HEK293 (cell line): ENCODE results near the gene ICOS.

Source experiments
- CTCF ChIA-PET: fragments of 350-600 bp; formaldehyde crosslinking; extraction: SDS; loops from one replicate; lab custom pipeline; 2021; ENCODE audit warnings: antibody characterized with exemption; lab: Yijun Ruan, JAX
- POLR2A ChIA-PET: fragments of 300-600 bp; formaldehyde crosslinking; extraction: SDS; loops from one replicate; lab custom pipeline; 2020; ENCODE audit warnings: antibody characterized with exemption, inconsistent platforms; lab: Yijun Ruan, JAX
- H3K27ac ChIP-seq: fragments of 200-500 bp; sonication (Bioruptor generic); 2 replicates; pipeline ENCODE4 v1.5.1; 2014; ENCODE audit warnings: low read depth, low read length, control low read depth, inconsistent platforms; ENCODE audit errors: extremely low read depth
- H3K36me3 ChIP-seq, 2 experiments: fragments of 200-500 bp in 1 of 2; sonication (Bioruptor generic) in 1 of 2; 1 replicate in 1 of 2; 2 replicates in 1 of 2; pipeline ENCODE4 v1.5.1; 2014 to 2017; ENCODE audit warnings: inconsistent platforms in 2 of 2, low read length in 2 of 2; ENCODE audit not compliant: control insufficient read depth in 2 of 2, insufficient read depth in 1 of 2
- H3K4me1 ChIP-seq: fragments of 200-500 bp; sonication (Bioruptor generic); 2 replicates; pipeline ENCODE4 v1.5.1; 2014; ENCODE audit warnings: mild to moderate bottlenecking, low read length, inconsistent platforms; ENCODE audit not compliant: control insufficient read depth, insufficient read depth
- H3K4me3 ChIP-seq: 2 replicates; pipeline ENCODE4 v1.5.1; 2011; ENCODE audit warnings: low read depth, mild to moderate bottlenecking, control low read depth, low read length, moderate library complexity
- H3K9me3 ChIP-seq: fragments of 200-500 bp; sonication (Bioruptor generic); 2 replicates; pipeline ENCODE4 v1.5.1; 2014; ENCODE audit warnings: low read depth, low read length, inconsistent platforms; ENCODE audit not compliant: control insufficient read depth, insufficient read depth
- KLF8 ChIP-seq: fragments of 450-650 bp; formaldehyde crosslinking; IDR thresholded peaks from 2 replicates; pipeline ENCODE4 v1.5.1; 2016; ENCODE audit warnings: missing biosample characterization, missing genetic modification characterization
- SCRT2 ChIP-seq: fragments of 450-650 bp; formaldehyde crosslinking; IDR thresholded peaks from 2 replicates; pipeline ENCODE4 v1.5.1; 2016; ENCODE audit warnings: missing biosample characterization, missing genetic modification characterization
- ZBTB17 ChIP-seq: fragments of 450-650 bp; formaldehyde crosslinking; IDR thresholded peaks from 2 replicates; pipeline ENCODE4 v1.5.1; 2016; ENCODE audit warnings: missing biosample characterization, missing genetic modification characterization
- ZBTB48 ChIP-seq: fragments of 450-650 bp; formaldehyde crosslinking; IDR thresholded peaks from 2 replicates; pipeline ENCODE4 v1.5.1; 2016; ENCODE audit warnings: missing biosample characterization, missing genetic modification characterization
- ZNF133 ChIP-seq: fragments of 450-650 bp; formaldehyde crosslinking; IDR thresholded peaks from 2 replicates; pipeline ENCODE4 v1.5.1; 2016; ENCODE audit warnings: missing biosample characterization, missing genetic modification characterization
- ZNF138 ChIP-seq: fragments of 450-650 bp; formaldehyde crosslinking; IDR thresholded peaks from 2 replicates; pipeline ENCODE4 v1.5.1; 2016; ENCODE audit warnings: missing biosample characterization, missing genetic modification characterization, borderline replicate concordance
- ZNF18 ChIP-seq: fragments of 450-650 bp; formaldehyde crosslinking; IDR thresholded peaks from 2 replicates; pipeline ENCODE4 v1.5.1; 2016; ENCODE audit warnings: missing biosample characterization, missing genetic modification characterization
- ZNF223 ChIP-seq: fragments of 450-650 bp; formaldehyde crosslinking; IDR thresholded peaks from 2 replicates; pipeline ENCODE4 v1.5.1; 2016; ENCODE audit warnings: missing biosample characterization, missing genetic modification characterization
- ZNF391 ChIP-seq: fragments of 450-650 bp; formaldehyde crosslinking; IDR thresholded peaks from 2 replicates; pipeline ENCODE4 v1.5.1; 2016; ENCODE audit warnings: low read depth, missing biosample characterization, missing genetic modification characterization, borderline replicate concordance
- ZNF398 ChIP-seq: fragments of 450-650 bp; formaldehyde crosslinking; IDR thresholded peaks from 2 replicates; pipeline ENCODE4 v1.5.1; 2017; ENCODE audit warnings: missing biosample characterization, missing genetic modification characterization
- ZNF416 ChIP-seq: fragments of 450-650 bp; formaldehyde crosslinking; IDR thresholded peaks from 2 replicates; pipeline ENCODE4 v1.5.1; 2016; ENCODE audit warnings: missing biosample characterization, missing genetic modification characterization
- ZNF426 ChIP-seq: fragments of 450-650 bp; formaldehyde crosslinking; IDR thresholded peaks from 2 replicates; pipeline ENCODE4 v1.5.1; 2017; ENCODE audit warnings: missing biosample characterization, missing genetic modification characterization, mild to moderate bottlenecking, inconsistent platforms, moderate library complexity
- ZNF473 ChIP-seq: fragments of 450-650 bp; formaldehyde crosslinking; IDR thresholded peaks from 2 replicates; pipeline ENCODE4 v1.5.1; 2017; ENCODE audit warnings: missing biosample characterization, missing genetic modification characterization
- ZNF488 ChIP-seq: fragments of 450-650 bp; formaldehyde crosslinking; IDR thresholded peaks from 2 replicates; pipeline ENCODE4 v1.5.1; 2016; ENCODE audit warnings: missing biosample characterization, missing genetic modification characterization
- ZNF530 ChIP-seq: fragments of 450-650 bp; formaldehyde crosslinking; IDR thresholded peaks from 2 replicates; pipeline ENCODE4 v1.5.1; 2016; ENCODE audit warnings: low read depth, missing biosample characterization, missing genetic modification characterization
- ZNF600 ChIP-seq: fragments of 450-650 bp; formaldehyde crosslinking; IDR thresholded peaks from 2 replicates; pipeline ENCODE4 v1.5.1; 2016; ENCODE audit warnings: missing biosample characterization, missing genetic modification characterization
- ZNF629 ChIP-seq: fragments of 450-650 bp; formaldehyde crosslinking; IDR thresholded peaks from 2 replicates; pipeline ENCODE4 v1.5.1; 2017; ENCODE audit warnings: missing biosample characterization, missing genetic modification characterization
- ZNF645 ChIP-seq: fragments of 450-650 bp; formaldehyde crosslinking; IDR thresholded peaks from 2 replicates; pipeline ENCODE4; 2016; ENCODE audit warnings: missing biosample characterization, missing genetic modification characterization
- ZNF658 ChIP-seq: fragments of 450-650 bp; formaldehyde crosslinking; IDR thresholded peaks from 2 replicates; pipeline ENCODE4; 2016; ENCODE audit warnings: missing biosample characterization, missing genetic modification characterization
- ZNF704 ChIP-seq: fragments of 450-650 bp; formaldehyde crosslinking; IDR thresholded peaks from 2 replicates; pipeline ENCODE4 v1.5.1; 2016; ENCODE audit warnings: missing biosample characterization, missing genetic modification characterization
- TF ChIP-seq, protein P1 (sequence below): fragments of 450-650 bp; formaldehyde crosslinking; IDR thresholded peaks from 2 replicates; pipeline ENCODE4 v1.5.1; 2016; ENCODE audit warnings: missing biosample characterization, missing genetic modification characterization
- TF ChIP-seq, protein P2 (sequence below): fragments of 450-650 bp; formaldehyde crosslinking; IDR thresholded peaks from 2 replicates; pipeline ENCODE4 v1.5.1; 2017; ENCODE audit warnings: missing biosample characterization, mild to moderate bottlenecking, missing genetic modification characterization, moderate library complexity
- TF ChIP-seq, protein P3 (sequence below): fragments of 450-650 bp; formaldehyde crosslinking; IDR thresholded peaks from 2 replicates; pipeline ENCODE4 v1.5.1; 2016; ENCODE audit warnings: missing biosample characterization, missing genetic modification characterization
- TF ChIP-seq, protein P4 (sequence below): fragments of 450-650 bp; formaldehyde crosslinking; IDR thresholded peaks from 2 replicates; pipeline ENCODE4 v1.5.1; 2017; ENCODE audit warnings: missing biosample characterization, missing genetic modification characterization

The ICOS gene

DNA sequence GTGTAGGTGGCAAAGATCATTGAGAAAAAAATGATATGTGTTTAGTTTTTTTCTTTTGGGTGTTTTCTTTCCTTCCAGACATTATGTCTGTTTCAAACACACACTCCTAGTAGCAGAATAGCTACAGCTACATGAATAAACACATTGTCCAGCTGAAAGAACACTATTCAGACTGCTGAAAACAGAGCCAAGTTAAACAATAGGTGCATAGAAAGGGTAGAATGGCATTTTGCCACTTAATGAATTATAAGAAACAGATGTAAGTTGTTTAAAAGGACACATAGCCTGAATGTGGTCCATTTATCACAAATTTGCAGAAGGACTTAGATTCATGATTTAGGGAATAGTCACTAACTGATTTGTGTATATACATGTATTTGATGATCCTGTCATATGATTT is 48.9 kb upstream of the ICOS start (continued):
- TF ChIP-seq SCRT2 (tag by site-specific recombination) (no peak), ZNF138 (no peak), ZNF530 (tag by site-specific recombination) (no peak), ZNF18 (tag by site-specific recombination) (no peak), ZNF398 (tag by site-specific recombination) (no peak), ZNF645 (no peak)
- TF ChIP-seq, protein P1, sequence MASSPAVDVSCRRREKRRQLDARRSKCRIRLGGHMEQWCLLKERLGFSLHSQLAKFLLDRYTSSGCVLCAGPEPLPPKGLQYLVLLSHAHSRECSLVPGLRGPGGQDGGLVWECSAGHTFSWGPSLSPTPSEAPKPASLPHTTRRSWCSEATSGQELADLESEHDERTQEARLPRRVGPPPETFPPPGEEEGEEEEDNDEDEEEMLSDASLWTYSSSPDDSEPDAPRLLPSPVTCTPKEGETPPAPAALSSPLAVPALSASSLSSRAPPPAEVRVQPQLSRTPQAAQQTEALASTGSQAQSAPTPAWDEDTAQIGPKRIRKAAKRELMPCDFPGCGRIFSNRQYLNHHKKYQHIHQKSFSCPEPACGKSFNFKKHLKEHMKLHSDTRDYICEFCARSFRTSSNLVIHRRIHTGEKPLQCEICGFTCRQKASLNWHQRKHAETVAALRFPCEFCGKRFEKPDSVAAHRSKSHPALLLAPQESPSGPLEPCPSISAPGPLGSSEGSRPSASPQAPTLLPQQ (tag by site-specific recombination) = no peak
- TF ChIP-seq, all 188 proteins: peak for 0

DNA sequence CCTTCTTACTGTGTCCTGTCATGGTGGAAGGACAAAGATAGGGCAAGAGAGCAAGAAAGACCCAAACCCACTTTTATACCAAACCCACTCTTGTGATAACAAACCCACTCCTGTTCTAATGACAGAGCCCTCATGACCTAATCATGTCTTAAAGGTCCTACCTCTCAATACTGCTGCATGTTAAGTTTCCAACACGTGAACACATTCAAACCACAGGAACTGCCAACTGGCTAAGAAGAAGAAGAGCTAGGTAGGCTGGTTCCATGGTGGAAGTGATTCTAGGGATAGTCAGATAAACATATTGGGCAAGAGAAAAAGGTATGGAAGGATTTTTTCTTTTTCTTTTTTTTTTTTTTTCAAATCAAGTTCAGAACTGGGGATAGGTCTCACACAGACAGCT is 47.0 kb upstream of the ICOS start:
- Histone ChIP-seq H3K4me3 (no peak overlapping the region), H3K36me3 (no peaks in the 10 kb centered on the region), H3K4me1 (no peaks in the 10 kb centered on the region), H3K9me3 (no peaks in the 10 kb centered on the region), H3K27ac (no peak overlapping the region)
- ChIA-PET CTCF (no interaction called here), POLR2A (no interaction called here)
- TF ChIP-seq ZNF223 (tag by site-specific recombination) = no peak
- no peak for TF ChIP-seq ZNF473
- TF ChIP-seq, protein P2, sequence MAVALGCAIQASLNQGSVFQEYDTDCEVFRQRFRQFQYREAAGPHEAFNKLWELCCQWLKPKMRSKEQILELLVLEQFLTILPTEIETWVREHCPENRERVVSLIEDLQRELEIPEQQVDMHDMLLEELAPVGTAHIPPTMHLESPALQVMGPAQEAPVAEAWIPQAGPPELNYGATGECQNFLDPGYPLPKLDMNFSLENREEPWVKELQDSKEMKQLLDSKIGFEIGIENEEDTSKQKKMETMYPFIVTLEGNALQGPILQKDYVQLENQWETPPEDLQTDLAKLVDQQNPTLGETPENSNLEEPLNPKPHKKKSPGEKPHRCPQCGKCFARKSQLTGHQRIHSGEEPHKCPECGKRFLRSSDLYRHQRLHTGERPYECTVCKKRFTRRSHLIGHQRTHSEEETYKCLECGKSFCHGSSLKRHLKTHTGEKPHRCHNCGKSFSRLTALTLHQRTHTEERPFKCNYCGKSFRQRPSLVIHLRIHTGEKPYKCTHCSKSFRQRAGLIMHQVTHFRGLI (tag by site-specific recombination) = no peak
- TF ChIP-seq, protein P3, sequence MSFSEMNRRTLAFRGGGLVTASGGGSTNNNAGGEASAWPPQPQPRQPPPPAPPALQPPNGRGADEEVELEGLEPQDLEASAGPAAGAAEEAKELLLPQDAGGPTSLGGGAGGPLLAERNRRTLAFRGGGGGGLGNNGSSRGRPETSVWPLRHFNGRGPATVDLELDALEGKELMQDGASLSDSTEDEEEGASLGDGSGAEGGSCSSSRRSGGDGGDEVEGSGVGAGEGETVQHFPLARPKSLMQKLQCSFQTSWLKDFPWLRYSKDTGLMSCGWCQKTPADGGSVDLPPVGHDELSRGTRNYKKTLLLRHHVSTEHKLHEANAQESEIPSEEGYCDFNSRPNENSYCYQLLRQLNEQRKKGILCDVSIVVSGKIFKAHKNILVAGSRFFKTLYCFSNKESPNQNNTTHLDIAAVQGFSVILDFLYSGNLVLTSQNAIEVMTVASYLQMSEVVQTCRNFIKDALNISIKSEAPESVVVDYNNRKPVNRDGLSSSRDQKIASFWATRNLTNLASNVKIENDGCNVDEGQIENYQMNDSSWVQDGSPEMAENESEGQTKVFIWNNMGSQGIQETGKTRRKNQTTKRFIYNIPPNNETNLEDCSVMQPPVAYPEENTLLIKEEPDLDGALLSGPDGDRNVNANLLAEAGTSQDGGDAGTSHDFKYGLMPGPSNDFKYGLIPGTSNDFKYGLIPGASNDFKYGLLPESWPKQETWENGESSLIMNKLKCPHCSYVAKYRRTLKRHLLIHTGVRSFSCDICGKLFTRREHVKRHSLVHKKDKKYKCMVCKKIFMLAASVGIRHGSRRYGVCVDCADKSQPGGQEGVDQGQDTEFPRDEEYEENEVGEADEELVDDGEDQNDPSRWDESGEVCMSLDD (tag by site-specific recombination) = no peak
- no peak for TF ChIP-seq ZNF488 (tag by site-specific recombination)
- TF ChIP-seq ZNF416 (tag by site-specific recombination) = no peak
- TF ChIP-seq ZBTB48 = no peak
- TF ChIP-seq ZNF391 = no peak
- TF ChIP-seq, protein P4, sequence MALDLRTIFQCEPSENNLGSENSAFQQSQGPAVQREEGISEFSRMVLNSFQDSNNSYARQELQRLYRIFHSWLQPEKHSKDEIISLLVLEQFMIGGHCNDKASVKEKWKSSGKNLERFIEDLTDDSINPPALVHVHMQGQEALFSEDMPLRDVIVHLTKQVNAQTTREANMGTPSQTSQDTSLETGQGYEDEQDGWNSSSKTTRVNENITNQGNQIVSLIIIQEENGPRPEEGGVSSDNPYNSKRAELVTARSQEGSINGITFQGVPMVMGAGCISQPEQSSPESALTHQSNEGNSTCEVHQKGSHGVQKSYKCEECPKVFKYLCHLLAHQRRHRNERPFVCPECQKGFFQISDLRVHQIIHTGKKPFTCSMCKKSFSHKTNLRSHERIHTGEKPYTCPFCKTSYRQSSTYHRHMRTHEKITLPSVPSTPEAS (tag by site-specific recombination) = no peak
- no peak for TF ChIP-seq ZNF704 (tag by site-specific recombination)
- TF ChIP-seq ZNF600 = no peak
- TF ChIP-seq ZNF426 = no peak
- TF ChIP-seq ZNF629 = no peak
- no peak for TF ChIP-seq ZBTB17 (tag by site-specific recombination)
- no peak for TF ChIP-seq KLF8 (tag by site-specific recombination)
- TF ChIP-seq ZNF658 = no peak
- TF ChIP-seq ZNF133 (tag by site-specific recombination) = no peak
